ENCODE data around the gene FOXRED1. TPM values are rescaled to one million over a fixed set of nuclear protein-coding genes. Genes with fewer than 3 reads are reported as not detected.

FOXRED1 gene
- total and polyA plus RNA-seq, 2 of the 4 experiments (the other 2 are of a cell fraction) = 15.1 to 28.3 TPM

- Histone ChIP-seq H3K23ac (ENCODE audit: low read depth, low read length) (no peak overlapping the region), H4K20me1 (ENCODE audit: insufficient read depth, low read length) (no peaks in the 10 kb centered on the region), H3K9me1 (ENCODE audit: insufficient read depth, low read length) (peaks cover 5% of the 10 kb centered on the region; the same call in 1 of the 2 replicates), H3K56ac (ENCODE audit: extremely low read depth, insufficient read depth, low read length) (no peak overlapping the region), H4K5ac (ENCODE audit: low read depth, low read length) (no peak overlapping the region), H3K14ac (replicated peaks; ENCODE audit: low read depth, low read length) (no peak overlapping the region), H3K18ac (ENCODE audit: low read depth, low read length) (no peak overlapping the region), H2AFZ (replicated peaks; ENCODE audit: low read length, poor library complexity) (no peak overlapping the region), H3K27ac (ENCODE audit: insufficient read depth, low read length) (no peak overlapping the region), H3K79me1 (ENCODE audit: low read depth in 1 of 2, low read length in 2 of 2) (peaks cover 4 to 20% of the 10 kb centered on the region in 2 experiments; a peak in 3 of 4 replicates), H3K27me3 (ENCODE audit: control insufficient read depth, insufficient read depth, low read length) (no peaks in the 10 kb centered on the region), H2AK9ac (replicated peaks; ENCODE audit: low read depth, low read length, poor library complexity) (no peak overlapping the region), H2BK5ac (ENCODE audit: low read depth, low read length, poor library complexity, severe bottlenecking) (no peak overlapping the region), H4K8ac (ENCODE audit: low read depth in 2 of 2, low read length in 2 of 2) (no peak overlapping the region), H4K91ac (ENCODE audit: insufficient read depth, low read depth, low read length) (no peak overlapping the region), H2AK5ac (ENCODE audit: low read depth, low read length) (no peak overlapping the region), H3K9ac (ENCODE audit: low read depth, low read length) (no peak overlapping the region), H2BK120ac (ENCODE audit: low read depth, low read length) (no peak overlapping the region), H3K4me2 (ENCODE audit: low read depth, low read length) (no peak overlapping the region), H2BK15ac (ENCODE audit: low read depth, low read length) (no peak overlapping the region), H3K4me1 (ENCODE audit: control insufficient read depth, insufficient read depth, low read length) (peaks cover 3% of the 10 kb centered on the region; the same call in 1 of the 2 replicates), H3K36me3 (ENCODE audit: control insufficient read depth, insufficient read depth, low read length) (peaks cover 17% of the 10 kb centered on the region), H3K4me3 (ENCODE audit: insufficient read depth, low read depth, low read length) (no peak overlapping the region), H3K4ac (ENCODE audit: low read depth, low read length) (no peak overlapping the region), H2BK20ac (ENCODE audit: low read depth, low read length) (no peak overlapping the region), H3K9me3 (ENCODE audit: control insufficient read depth, insufficient read depth, low read length) (no peaks in the 10 kb centered on the region)
- TF ChIP-seq FOS (IDR thresholded peaks at IDR 0.05; ENCODE audit: low read depth, low read length) (no peak), MAFK (IDR thresholded peaks at IDR 0.05; ENCODE audit: low read depth, low read length) (no peak), BHLHE40 (IDR thresholded peaks at IDR 0.05; ENCODE audit: low read depth, low read length) (no peak), CHD1 (IDR thresholded peaks at IDR 0.05; ENCODE audit: low read depth, low read length) (no peak), POLR2A (IDR thresholded peaks at IDR 0.05; ENCODE audit: low read depth, low read length) (no peak), RFX5 (IDR thresholded peaks at IDR 0.05; ENCODE audit: low read depth, low read length) (no peak), CTCF (conservative IDR thresholded peaks at IDR 0.05; ENCODE audit: low read depth, low read length) (no peak), RCOR1 (IDR thresholded peaks at IDR 0.05; ENCODE audit: insufficient replicate concordance, low read length) (no peak), CEBPB (IDR thresholded peaks at IDR 0.05; ENCODE audit: low read depth, low read length) (no peak), MAZ (IDR thresholded peaks at IDR 0.05; ENCODE audit: borderline replicate concordance, low read depth, low read length) (no peak), USF2 (IDR thresholded peaks at IDR 0.05; ENCODE audit: low read depth, low read length) (no peak), RAD21 (IDR thresholded peaks at IDR 0.05; ENCODE audit: low read length) (no peak), MXI1 (IDR thresholded peaks at IDR 0.05; ENCODE audit: borderline replicate concordance, low read depth, low read length) (no peak), NFE2L2 (IDR thresholded peaks at IDR 0.05; ENCODE audit: low read depth, low read length) (no peak), SMC3 (IDR thresholded peaks at IDR 0.05; ENCODE audit: low read depth, low read length) (no peak)
- ChIA-PET CTCF (interaction anchor here (0.7 kb wide), 1 partner anchor 1347 kb away, joined by 3 read pairs; no protein-coding TSS in a partner anchor), POLR2A (ENCODE audit: unreplicated experiment) (interaction anchor here (0.6 kb wide), 1 partner anchor 68 kb away, joined by 3 read pairs; no protein-coding TSS in a partner anchor)
- dilution Hi-C loops (cut with HindIII; ENCODE audit: low sequenced_read_pairs, unreplicated experiment) = no loop called here
- intact Hi-C loops (cut with micrococcal nuclease) = no loop called here
- 100% methylated on average over 2 of the region's 5 CpGs; no CpG with 5 or more reads in 1 of the 2 experiments for WGBS, 2 experiments (ENCODE audit: extremely low coverage in 2 of 2, insufficient read length in 1 of 2)
- ATAC-seq (ENCODE audit: low read depth) (no peak), DNase-seq (no peak)
- in situ Hi-C loops (cut with MboI; ENCODE audit: low sequenced_read_pairs) = no loop called here
- BruUV-seq (replicated peaks) = no TSS peak
Observed at GRCh38 chr11:126280595-126280994, 11.6 kb downstream of the FOXRED1 start.

Data from IMR-90 (cell line).